Measurements from ENCODE around the gene SASH3.

DNA sequence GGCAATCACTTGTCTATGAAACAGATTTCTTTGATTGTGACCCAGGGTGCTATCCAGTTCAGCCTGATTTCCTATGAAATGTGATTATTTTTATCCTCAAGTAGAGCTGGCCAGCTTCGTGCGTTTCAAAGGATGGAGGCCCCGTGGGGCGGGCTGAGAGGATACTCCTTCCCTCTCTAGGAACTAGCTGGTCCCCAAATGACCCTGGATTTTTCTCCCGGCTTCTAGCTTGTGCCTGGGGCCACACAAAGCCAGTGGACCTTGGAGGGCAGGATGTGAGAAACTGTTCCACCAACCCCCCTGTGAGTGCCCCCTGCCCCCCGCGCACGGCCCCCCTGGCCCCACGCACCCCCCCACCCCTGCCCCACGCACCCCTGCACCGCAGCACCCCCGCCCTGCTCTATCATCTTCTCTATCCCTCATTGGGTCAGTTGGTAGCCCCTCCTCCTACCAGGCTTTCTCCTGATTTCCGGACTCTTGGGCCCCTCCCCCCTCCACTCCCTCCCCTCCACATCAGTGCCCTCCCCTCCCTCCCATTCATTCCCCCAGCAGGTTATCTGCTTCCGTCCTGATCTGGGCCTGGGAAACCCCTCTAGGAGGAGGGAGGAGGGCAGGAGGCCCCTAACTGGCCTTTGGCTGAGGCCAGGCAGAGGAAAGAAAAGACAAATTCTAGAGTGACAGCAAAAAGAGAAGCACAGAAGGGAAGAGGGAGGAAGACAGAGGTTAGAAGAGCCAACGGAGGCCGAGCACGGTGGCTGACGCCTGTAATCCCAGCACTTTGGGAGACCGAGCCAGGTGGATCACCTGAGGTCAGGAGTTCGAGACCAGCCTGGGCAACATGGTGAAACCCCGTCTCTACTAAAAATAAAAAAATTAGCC is 37.6 kb upstream of the SASH3 start:
- TF ChIP-seq, protein P1, sequence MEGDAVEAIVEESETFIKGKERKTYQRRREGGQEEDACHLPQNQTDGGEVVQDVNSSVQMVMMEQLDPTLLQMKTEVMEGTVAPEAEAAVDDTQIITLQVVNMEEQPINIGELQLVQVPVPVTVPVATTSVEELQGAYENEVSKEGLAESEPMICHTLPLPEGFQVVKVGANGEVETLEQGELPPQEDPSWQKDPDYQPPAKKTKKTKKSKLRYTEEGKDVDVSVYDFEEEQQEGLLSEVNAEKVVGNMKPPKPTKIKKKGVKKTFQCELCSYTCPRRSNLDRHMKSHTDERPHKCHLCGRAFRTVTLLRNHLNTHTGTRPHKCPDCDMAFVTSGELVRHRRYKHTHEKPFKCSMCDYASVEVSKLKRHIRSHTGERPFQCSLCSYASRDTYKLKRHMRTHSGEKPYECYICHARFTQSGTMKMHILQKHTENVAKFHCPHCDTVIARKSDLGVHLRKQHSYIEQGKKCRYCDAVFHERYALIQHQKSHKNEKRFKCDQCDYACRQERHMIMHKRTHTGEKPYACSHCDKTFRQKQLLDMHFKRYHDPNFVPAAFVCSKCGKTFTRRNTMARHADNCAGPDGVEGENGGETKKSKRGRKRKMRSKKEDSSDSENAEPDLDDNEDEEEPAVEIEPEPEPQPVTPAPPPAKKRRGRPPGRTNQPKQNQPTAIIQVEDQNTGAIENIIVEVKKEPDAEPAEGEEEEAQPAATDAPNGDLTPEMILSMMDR (IDR thresholded peaks at IDR 0.05) = no peak
- no peak for TF ChIP-seq EZH2 (IDR thresholded peaks at IDR 0.05; ENCODE audit: borderline replicate concordance, insufficient read depth, low read depth, low read length, poor library complexity, severe bottlenecking)
